Fibroblast of lung (primary cell): ENCODE data around the gene CRIP3.

ENCODE experiments used
- EZH2 ChIP-seq: IDR thresholded peaks from 2 replicates; pipeline ENCODE4 v1.5.1; 2012; ENCODE audit warnings: low read length, control low read depth, mild to moderate bottlenecking; ENCODE audit errors: missing control alignments
- TF ChIP-seq, protein P1 (sequence below), 2 donors: IDR thresholded peaks in 1 of 2; conservative IDR thresholded peaks in 1 of 2; 1 replicate in 1 of 2; 2 replicates in 1 of 2; pipeline ENCODE4 v1.5.1; 2011 to 2012; ENCODE audit warnings: low read length in 2 of 2, control low read depth in 1 of 2, inconsistent platforms in 1 of 2, low read depth in 1 of 2, mild to moderate bottlenecking in 1 of 2

- TF ChIP-seq, protein P1, sequence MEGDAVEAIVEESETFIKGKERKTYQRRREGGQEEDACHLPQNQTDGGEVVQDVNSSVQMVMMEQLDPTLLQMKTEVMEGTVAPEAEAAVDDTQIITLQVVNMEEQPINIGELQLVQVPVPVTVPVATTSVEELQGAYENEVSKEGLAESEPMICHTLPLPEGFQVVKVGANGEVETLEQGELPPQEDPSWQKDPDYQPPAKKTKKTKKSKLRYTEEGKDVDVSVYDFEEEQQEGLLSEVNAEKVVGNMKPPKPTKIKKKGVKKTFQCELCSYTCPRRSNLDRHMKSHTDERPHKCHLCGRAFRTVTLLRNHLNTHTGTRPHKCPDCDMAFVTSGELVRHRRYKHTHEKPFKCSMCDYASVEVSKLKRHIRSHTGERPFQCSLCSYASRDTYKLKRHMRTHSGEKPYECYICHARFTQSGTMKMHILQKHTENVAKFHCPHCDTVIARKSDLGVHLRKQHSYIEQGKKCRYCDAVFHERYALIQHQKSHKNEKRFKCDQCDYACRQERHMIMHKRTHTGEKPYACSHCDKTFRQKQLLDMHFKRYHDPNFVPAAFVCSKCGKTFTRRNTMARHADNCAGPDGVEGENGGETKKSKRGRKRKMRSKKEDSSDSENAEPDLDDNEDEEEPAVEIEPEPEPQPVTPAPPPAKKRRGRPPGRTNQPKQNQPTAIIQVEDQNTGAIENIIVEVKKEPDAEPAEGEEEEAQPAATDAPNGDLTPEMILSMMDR (conservative IDR thresholded peaks at IDR 0.05 in 1 of 2, IDR thresholded peaks at IDR 0.05 in 1 of 2; ENCODE audit: low read depth in 1 of 2, low read length in 2 of 2), result no peak
- no peak for TF ChIP-seq EZH2
These were observed 5.2 kb upstream of the CRIP3 start for GRCh38 chr6:43313813-43314212.
